Breast epithelium (tissue), 3 donors: Measurements from ENCODE around the gene GNG11.
"Not testable (repeated sequence)": the region's sequence is repeated elsewhere in the genome, so short reads cannot be mapped to it uniquely, and the experiment has no call there.

Source experiments
- POLR2A ChIP-seq: fragments of 450-650 bp; IDR thresholded peaks from one replicate; pipeline ENCODE4 v1.6.1; 2016; ENCODE audit warnings: antibody characterized with exemption, mild to moderate bottlenecking, moderate library complexity
- TF ChIP-seq, protein P1 (sequence below), 3 donors: fragments of 450-650 bp; IDR thresholded peaks; one replicate each; pipeline ENCODE4 v1.5.1; 2016 to 2017; ENCODE audit warnings: antibody characterized with exemption in 3 of 3, mild to moderate bottlenecking in 3 of 3, moderate library complexity in 3 of 3

DNA sequence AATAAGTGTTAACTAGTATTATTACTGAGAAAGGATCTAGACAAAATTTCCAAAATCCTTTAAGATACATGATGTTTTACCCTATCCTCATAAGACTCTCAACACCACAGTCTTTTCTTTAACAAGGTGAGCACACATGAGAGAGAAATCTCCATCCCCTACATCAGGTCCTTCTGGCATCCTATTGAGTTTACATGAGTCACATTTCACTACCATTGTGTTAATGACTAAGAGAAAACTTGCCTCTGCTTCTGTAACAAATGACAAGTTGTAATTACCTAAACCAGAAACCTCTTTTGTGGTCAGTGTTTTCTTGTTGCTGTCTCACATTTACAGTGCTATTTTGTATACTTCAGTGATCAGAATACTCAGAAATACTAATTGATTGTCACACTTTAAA, 9.9 kb upstream of the GNG11 start:
- TF ChIP-seq POLR2A = not testable (repeated sequence)
- TF ChIP-seq, protein P1, sequence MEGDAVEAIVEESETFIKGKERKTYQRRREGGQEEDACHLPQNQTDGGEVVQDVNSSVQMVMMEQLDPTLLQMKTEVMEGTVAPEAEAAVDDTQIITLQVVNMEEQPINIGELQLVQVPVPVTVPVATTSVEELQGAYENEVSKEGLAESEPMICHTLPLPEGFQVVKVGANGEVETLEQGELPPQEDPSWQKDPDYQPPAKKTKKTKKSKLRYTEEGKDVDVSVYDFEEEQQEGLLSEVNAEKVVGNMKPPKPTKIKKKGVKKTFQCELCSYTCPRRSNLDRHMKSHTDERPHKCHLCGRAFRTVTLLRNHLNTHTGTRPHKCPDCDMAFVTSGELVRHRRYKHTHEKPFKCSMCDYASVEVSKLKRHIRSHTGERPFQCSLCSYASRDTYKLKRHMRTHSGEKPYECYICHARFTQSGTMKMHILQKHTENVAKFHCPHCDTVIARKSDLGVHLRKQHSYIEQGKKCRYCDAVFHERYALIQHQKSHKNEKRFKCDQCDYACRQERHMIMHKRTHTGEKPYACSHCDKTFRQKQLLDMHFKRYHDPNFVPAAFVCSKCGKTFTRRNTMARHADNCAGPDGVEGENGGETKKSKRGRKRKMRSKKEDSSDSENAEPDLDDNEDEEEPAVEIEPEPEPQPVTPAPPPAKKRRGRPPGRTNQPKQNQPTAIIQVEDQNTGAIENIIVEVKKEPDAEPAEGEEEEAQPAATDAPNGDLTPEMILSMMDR (IDR thresholded peaks at IDR 0.05) = not testable (repeated sequence)
